ENCODE data around the gene NDUFV1. TPM values are rescaled to one million over a fixed set of nuclear protein-coding genes. Genes with fewer than 3 reads are reported as not detected.
"Not testable (repeated sequence)": the region's sequence is repeated elsewhere in the genome, so short reads cannot be mapped to it uniquely, and the experiment has no call there.

Gene NDUFV1
- polyA plus RNA-seq, 1 experiment, result 79.5 TPM

DNA sequence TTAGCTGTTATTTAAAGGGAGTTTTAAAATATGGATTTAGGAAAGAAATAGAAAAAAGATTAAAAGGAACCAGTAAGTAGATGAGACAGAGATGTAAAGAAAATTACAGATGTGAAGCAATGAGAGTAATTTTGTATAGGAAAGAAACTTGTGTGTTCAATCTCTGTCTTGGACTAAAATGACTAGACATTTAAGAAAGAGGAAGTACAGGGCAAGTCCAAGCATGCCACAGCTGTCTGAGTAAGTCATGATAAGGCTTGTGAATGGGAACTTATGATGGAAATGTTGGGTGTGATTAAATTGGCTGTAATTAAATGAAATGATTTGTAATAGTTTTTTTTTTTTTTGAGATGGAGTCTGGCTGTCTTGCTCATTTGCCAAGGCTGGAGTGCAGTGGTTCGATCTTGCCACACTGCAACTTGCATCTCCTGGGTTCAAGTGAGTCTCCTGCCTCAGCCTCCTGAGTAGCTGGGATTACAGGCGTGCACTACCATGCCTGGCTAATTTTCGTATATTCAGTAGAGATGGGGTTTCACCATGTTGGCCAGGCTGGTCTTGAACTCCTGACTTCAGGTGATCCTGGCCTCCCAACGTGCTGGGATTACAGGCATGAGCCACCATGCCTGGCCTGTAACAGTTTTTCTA, 49.7 kb downstream of the NDUFV1 start:
- no peak for DNase-seq (ENCODE audit: low read depth, low spot score)
- ChIA-PET CTCF (interaction anchor here (0.8 kb wide), 1 partner anchor 42 kb away, joined by 3 read pairs; no protein-coding TSS in a partner anchor), POLR2A (no interaction called here)

GRCh38 chr11:67657300-67657699, 50.6 kb downstream of the NDUFV1 start:
- Histone ChIP-seq H3K4me3 (ENCODE audit: low read depth, low read length) (no peak overlapping the region), H3K27me3 (ENCODE audit: control insufficient read depth, insufficient read depth, low read length) (peaks cover 5% of the 10 kb centered on the region), H3K9me3 (ENCODE audit: control insufficient read depth, insufficient read depth, low read length) (peaks cover 6% of the 10 kb centered on the region), H3K27ac (ENCODE audit: low read depth, low read length) (no peak overlapping the region)
- no peak for DNase-seq (ENCODE audit: low read depth, low spot score)
- no peak for TF ChIP-seq CTCF (IDR thresholded peaks at IDR 0.05; ENCODE audit: low read depth, low read length)
- ChIA-PET CTCF (interaction anchor here (0.6 kb wide), 1 partner anchor 21 kb away, joined by 3 read pairs; no protein-coding TSS in a partner anchor), POLR2A (no interaction called here)

More for the DNA sequence above, 49.7 kb downstream of the NDUFV1 start:
- H3K27me3 ChIP-seq (ENCODE audit: control insufficient read depth, insufficient read depth, low read length), result peaks cover 4% of the 10 kb centered on the region
- H3K27ac ChIP-seq (ENCODE audit: low read depth, low read length), result no peak overlapping the region
- peaks cover 6% of the 10 kb centered on the region for H3K9me3 ChIP-seq (ENCODE audit: control insufficient read depth, insufficient read depth, low read length)
- TF ChIP-seq CTCF (IDR thresholded peaks at IDR 0.05; ENCODE audit: low read depth, low read length), result no peak
- no peak overlapping the region for H3K4me3 ChIP-seq (ENCODE audit: low read depth, low read length)

DNA sequence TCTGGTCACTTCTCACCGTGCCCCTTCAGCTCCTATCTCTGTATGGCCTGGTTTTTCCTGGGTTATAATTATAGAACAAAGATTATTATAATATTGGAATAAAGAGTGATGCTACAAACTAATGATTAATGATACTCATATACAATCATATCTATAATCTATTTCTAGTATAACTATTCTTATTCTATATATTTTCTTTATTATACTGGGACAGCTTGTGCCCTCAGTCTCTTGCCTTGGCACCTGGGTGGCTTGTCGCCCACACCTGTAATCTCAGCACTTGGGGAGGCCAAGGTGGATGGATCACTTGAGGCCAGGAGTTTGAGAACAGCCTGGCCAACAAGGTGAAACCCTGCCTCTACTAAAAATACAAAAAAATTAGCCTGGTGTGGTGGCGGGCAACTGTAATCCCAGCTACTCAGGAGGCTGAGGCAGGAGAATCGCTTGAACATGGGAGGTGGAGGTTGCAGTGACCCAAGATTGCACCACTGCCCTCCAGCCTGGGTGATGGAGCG, 53.0 kb downstream of the NDUFV1 start:
- H3K9me3 ChIP-seq (ENCODE audit: control insufficient read depth, insufficient read depth, low read length); DNase-seq (ENCODE audit: low read depth, low spot score); POLR2A ChIA-PET; H3K27ac ChIP-seq (ENCODE audit: low read depth, low read length); H3K4me3 ChIP-seq (ENCODE audit: low read depth, low read length): not testable (repeated sequence)
- H3K27me3 ChIP-seq (ENCODE audit: control insufficient read depth, insufficient read depth, low read length), result peaks cover 12% of the 10 kb centered on the region
- CTCF ChIA-PET, result interaction anchor here (0.6 to 2.8 kb wide), 5 partner anchors 9 to 31 kb away, joined by 3 to 14 read pairs (median 3); partner anchors contain the start of genes ACY3 and NUDT8

- H3K27me3 ChIP-seq (ENCODE audit: control insufficient read depth, insufficient read depth, low read length), result peaks cover 12% of the 10 kb centered on the region
- POLR2A ChIA-PET; DNase-seq (ENCODE audit: low read depth, low spot score); H3K4me3 ChIP-seq (ENCODE audit: low read depth, low read length); H3K9me3 ChIP-seq (ENCODE audit: control insufficient read depth, insufficient read depth, low read length); H3K27ac ChIP-seq (ENCODE audit: low read depth, low read length): not testable (repeated sequence)
- CTCF ChIA-PET, result interaction anchor here (2.8 kb wide), 1 partner anchor 32 kb away, joined by 14 read pairs; the partner anchor contains the start of gene NUDT8
Observed at GRCh38 chr11:67660752-67661151, 54.0 kb downstream of the NDUFV1 start.

Small RNAs within 50 kb of the gene (small RNA-seq; reads per million reads assigned to genes)
- gene AP003385.3 (ENCODE audit: insufficient read length, low read depth), result not detected

Other genes starting within 250 kb of the NDUFV1 start
- gene CLCF1, start 233.3 kb upstream of the NDUFV1 start, polyA plus RNA-seq (2011; rRNA removed), result 11.4 and 12.4 TPM in 2 replicates
- 3.2 and 4.1 TPM in 2 replicates for gene RAD9A, start 214.9 kb upstream of the NDUFV1 start, polyA plus RNA-seq (2011; rRNA removed)
- gene PPP1CA, start 205.1 kb upstream of the NDUFV1 start, polyA plus RNA-seq (2011; rRNA removed), result 116 and 140 TPM in 2 replicates
- not detected in 2 replicates for gene TBC1D10C, start 202.9 kb upstream of the NDUFV1 start, polyA plus RNA-seq (2011; rRNA removed)
- 0.07 and 0.09 TPM in 2 replicates for gene CARNS1, start 191.3 kb upstream of the NDUFV1 start, polyA plus RNA-seq (2011; rRNA removed)
- 36.0 and 37.7 TPM in 2 replicates for gene RPS6KB2, start 178.4 kb upstream of the NDUFV1 start, polyA plus RNA-seq (2011; rRNA removed)
- 0.07 and 0.12 TPM in 2 replicates for gene PTPRCAP, start 169.3 kb upstream of the NDUFV1 start, polyA plus RNA-seq (2011; rRNA removed)
- 69.8 and 96.0 TPM in 2 replicates for gene CORO1B, start 163.5 kb upstream of the NDUFV1 start, polyA plus RNA-seq (2011; rRNA removed)
- not detected in 2 replicates for gene GPR152, start 154.2 kb upstream of the NDUFV1 start, polyA plus RNA-seq (2011; rRNA removed)
- gene CABP4, start 151.6 kb upstream of the NDUFV1 start, polyA plus RNA-seq (2011; rRNA removed), result not detected in 2 replicates
- gene TMEM134, start 137.7 kb upstream of the NDUFV1 start, polyA plus RNA-seq (2011; rRNA removed), result 14.7 and 22.5 TPM in 2 replicates
- gene AIP, start 123.9 kb upstream of the NDUFV1 start, polyA plus RNA-seq (2011; rRNA removed), result 55.3 and 75.7 TPM in 2 replicates
- gene PITPNM1, start 101.6 kb upstream of the NDUFV1 start, polyA plus RNA-seq (2011; rRNA removed), result 6.4 and 8.6 TPM in 2 replicates
- gene CDK2AP2, start 98.8 kb upstream of the NDUFV1 start, polyA plus RNA-seq (2011; rRNA removed), result 11.7 and 17.2 TPM in 2 replicates
- gene CABP2, start 83.5 kb upstream of the NDUFV1 start, polyA plus RNA-seq (2011; rRNA removed), result not detected in 2 replicates
- 716 and 965 TPM in 2 replicates for gene GSTP1, start 23.1 kb upstream of the NDUFV1 start, polyA plus RNA-seq (2011; rRNA removed)
- gene NUDT8, start 23.0 kb downstream of the NDUFV1 start, polyA plus RNA-seq (2011; rRNA removed), result 0.40 and 0.84 TPM in 2 replicates
- not detected in 2 replicates for gene TBX10, start 32.8 kb downstream of the NDUFV1 start, polyA plus RNA-seq (2011; rRNA removed)
- not detected in 2 replicates for gene ACY3, start 43.8 kb downstream of the NDUFV1 start, polyA plus RNA-seq (2011; rRNA removed)
- gene ALDH3B2, start 67.7 kb downstream of the NDUFV1 start, polyA plus RNA-seq (2011; rRNA removed), result not detected in 2 replicates